Measurements from ENCODE around the gene ATP8A2. TPM values are rescaled to one million over a fixed set of nuclear protein-coding genes. Genes with fewer than 3 reads are reported as not detected.

The ATP8A2 gene
- total and polyA plus RNA-seq, 2 of the 8 experiments (the other 6 are each of a cell fraction or from before 2014, with no cell fraction given): 2.4 to 8.3 TPM

DNA sequence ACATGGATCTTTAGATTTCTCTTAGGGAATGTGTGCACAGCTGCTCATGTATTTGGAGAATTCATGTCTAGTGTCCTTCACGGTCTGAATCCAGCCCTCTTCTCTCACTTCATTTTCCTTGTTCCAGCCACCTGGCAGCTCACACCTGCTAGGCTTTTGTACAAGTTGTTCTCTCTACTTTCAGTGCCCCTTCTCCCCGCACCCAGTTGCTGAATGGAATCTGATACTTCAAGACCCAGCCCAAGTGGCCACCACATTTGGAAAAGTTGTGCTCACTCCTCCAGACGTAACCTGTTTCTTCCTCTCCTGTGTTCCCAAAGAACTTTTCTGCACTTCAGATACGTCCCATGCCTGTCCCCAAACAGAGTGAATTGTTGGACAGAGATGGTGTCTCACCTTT is 444.5 kb downstream of the ATP8A2 start (continued):
- no peak for TF ChIP-seq JUND (IDR thresholded peaks at IDR 0.05; ENCODE audit: low read length)
- TF ChIP-seq KDM1A (IDR thresholded peaks at IDR 0.05; ENCODE audit: borderline replicate concordance, low read length): no peak
- no peak for TF ChIP-seq GABPA (IDR thresholded peaks at IDR 0.05; ENCODE audit: borderline replicate concordance, insufficient read depth, low read length)
- no peak for TF ChIP-seq SP1 (IDR thresholded peaks at IDR 0.05; ENCODE audit: low read depth, low read length)

All from H1 (cell line).